Measurements from ENCODE around the gene KIT. TPM values are rescaled to one million over a fixed set of nuclear protein-coding genes. Genes with fewer than 3 reads are reported as not detected.

The KIT gene
- total and polyA plus RNA-seq, 2 donors (not counting 3 experiments of a cell fraction or from before 2014, with no cell fraction given): 19.8 to 39.7 TPM

DNA sequence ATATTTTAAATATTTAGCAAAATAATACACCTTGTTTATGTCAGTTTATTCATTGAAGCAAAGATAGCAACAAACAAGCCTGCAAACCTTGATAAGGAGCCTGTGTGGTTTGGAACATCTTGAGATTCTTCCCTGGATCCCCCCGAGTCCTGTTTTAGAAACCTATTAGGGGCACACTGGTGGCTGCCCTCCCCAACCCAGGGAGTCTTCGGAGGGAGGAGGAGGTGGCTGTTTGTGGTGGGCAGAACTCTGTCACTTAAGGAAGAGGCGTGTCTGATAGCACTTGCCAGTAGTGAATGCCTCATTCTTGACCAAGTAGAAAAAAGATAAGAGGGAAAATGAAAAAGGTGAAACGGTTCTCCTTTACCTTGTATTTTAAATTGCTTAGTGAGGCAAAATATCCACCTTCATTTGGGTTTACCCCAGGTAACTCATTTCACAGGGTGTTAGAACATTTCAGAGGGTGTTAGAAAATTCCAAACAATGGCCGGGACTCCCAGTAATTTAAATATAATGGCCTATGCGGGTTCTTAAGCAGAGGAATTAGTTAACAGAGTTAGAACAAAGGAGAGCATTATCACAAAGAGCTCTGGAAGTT is 10.4 kb downstream of the KIT start:
- H3K9me3 ChIP-seq (replicated peaks; ENCODE audit: control insufficient read depth, insufficient read depth, low read length): no peaks in the 10 kb centered on the region
- no peak for FAIRE-seq

More for the DNA sequence above, 10.4 kb downstream of the KIT start:
- Histone ChIP-seq H3K9me1 (replicated peaks; ENCODE audit: control insufficient read depth, extremely low read depth, insufficient read depth, low read length) (no peaks in the 10 kb centered on the region), H3K79me2 (ENCODE audit: control insufficient read depth, insufficient read depth, low read length) (no peaks in the 10 kb centered on the region), H2AFZ (ENCODE audit: low read depth, low read length) (no peak overlapping the region), H3K36me3 (ENCODE audit: control insufficient read depth in 2 of 2, extremely low read depth in 1 of 2, insufficient read depth in 2 of 2, low read length in 2 of 2) (no peaks in the 10 kb centered on the region), H4K20me1 (replicated peaks; ENCODE audit: control insufficient read depth, extremely low read depth, insufficient read depth, low read length) (no peaks in the 10 kb centered on the region), H3K4me3 (replicated peaks in 1 of 3; ENCODE audit: insufficient read depth in 1 of 3, low read depth in 1 of 3, low read length in 3 of 3) (no peak overlapping the region), H3K4me2 (ENCODE audit: insufficient read depth, low read length) (no peak overlapping the region), H3K9ac (replicated peaks; ENCODE audit: extremely low read depth, insufficient read depth, low read length) (no peak overlapping the region), H3K27me3 (ENCODE audit: control insufficient read depth in 2 of 2, insufficient read depth in 2 of 2, low read length in 2 of 2) (peaks cover 6 to 12% of the 10 kb centered on the region in 2 experiments), H3K27ac (ENCODE audit: insufficient read depth, low read depth, low read length) (no peak overlapping the region), H3K4me1 (ENCODE audit: control insufficient read depth, extremely low read depth, insufficient read depth, low read length) (no peaks in the 10 kb centered on the region)
- ChIA-PET CTCF (no interaction called here), POLR2A (no interaction called here)
- BruUV-seq (replicated peaks): no TSS peak
- dilution Hi-C loops (cut with MboI; ENCODE audit: extremely low pct_ligation_motif_present, low sequenced_read_pairs): no loop called here
- intact Hi-C loops (cut with micrococcal nuclease): no loop called here
- DNase-seq (ENCODE audit: low read depth, low spot score): no peak
- TF ChIP-seq POLR2A (IDR thresholded peaks at IDR 0.05; ENCODE audit: low read depth, low read length): no peak
- no peak for TF ChIP-seq POLR2AphosphoS5 (IDR thresholded peaks at IDR 0.05; ENCODE audit: insufficient read depth, low read depth, low read length)
- no peak for TF ChIP-seq FOS (IDR thresholded peaks at IDR 0.05; ENCODE audit: borderline replicate concordance, insufficient read depth, low read length)
- TF ChIP-seq MYC (IDR thresholded peaks at IDR 0.05; ENCODE audit: low read depth, low read length): no peak
- TF ChIP-seq JUN (IDR thresholded peaks at IDR 0.05; ENCODE audit: borderline replicate concordance, insufficient read depth, insufficient read length, low read depth): no peak
- TF ChIP-seq GATA2 (IDR thresholded peaks at IDR 0.05; ENCODE audit: insufficient read depth, insufficient read length, low read depth, low read length): no peak
- no peak for TF ChIP-seq EZH2 (IDR thresholded peaks at IDR 0.05; ENCODE audit: borderline replicate concordance, low read depth, low read length, severe bottlenecking)
- no peak for TF ChIP-seq CTCF (IDR thresholded peaks at IDR 0.05; ENCODE audit: extremely low read depth in 1 of 2, insufficient read depth in 1 of 2, low read depth in 1 of 2, low read length in 2 of 2)
- TF ChIP-seq, protein P1, sequence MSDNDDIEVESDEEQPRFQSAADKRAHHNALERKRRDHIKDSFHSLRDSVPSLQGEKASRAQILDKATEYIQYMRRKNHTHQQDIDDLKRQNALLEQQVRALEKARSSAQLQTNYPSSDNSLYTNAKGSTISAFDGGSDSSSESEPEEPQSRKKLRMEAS (IDR thresholded peaks at IDR 0.05; ENCODE audit: insufficient read depth, insufficient read length): no peak
